B cell (primary cell): ENCODE measurements around the gene CEND1. TPM values are rescaled to one million over a fixed set of nuclear protein-coding genes. Genes with fewer than 3 reads are reported as not detected.

Experiments used
- ATAC-seq: fragments of 200-7000 bp; cut with Tn5 transposase; one replicate; pipeline ENCODE4 v1.10.0; 2021; ENCODE audit warnings: low read depth, mild to moderate bottlenecking, moderate number of reproducible peaks, moderate library complexity
- CTCF ChIA-PET: fragments of 350-600 bp; sonication (Branson Sonifier 250); formaldehyde crosslinking; loops from one replicate; lab custom pipeline; 2021; ENCODE audit warnings: antibody characterized with exemption, inconsistent platforms; lab: Charles Lee
- POLR2A ChIA-PET: fragments of 350-600 bp; sonication (Branson Sonifier 250); formaldehyde crosslinking; loops from one replicate; lab custom pipeline; 2021; ENCODE audit warnings: antibody characterized with exemption; lab: Charles Lee
- DNase-seq: peaks from one replicate; pipeline ENCODE4 v3.0.0; 2013
- H2AFZ ChIP-seq: 2 replicates; pipeline ENCODE4 v1.6.1; 2012; ENCODE audit warnings: mild to moderate bottlenecking, low read depth, low read length; ENCODE audit not compliant: insufficient read depth, poor library complexity, severe bottlenecking
- H3K27ac ChIP-seq, 2 donors: 1 replicate in 1 of 2; 2 replicates in 1 of 2; pipeline ENCODE4 v1.5.1; 2012 to 2013; ENCODE audit warnings: low read length in 2 of 2, mild to moderate bottlenecking in 2 of 2, moderate library complexity in 1 of 2
- H3K27me3 ChIP-seq, 4 experiments: fragments of 200-600 bp in 1 of 4; sonication (generic) in 1 of 4; replicated peaks in 1 of 4; 1 replicate in 2 of 4; 2 replicates in 2 of 4; pipeline versions ENCODE4 v1.6.1 to v1.7.0; 2013 to 2016; ENCODE audit warnings: low read length in 3 of 4, mild to moderate bottlenecking in 2 of 4, mixed read lengths in 1 of 4, moderate library complexity in 1 of 4; ENCODE audit not compliant: insufficient read depth in 4 of 4, control insufficient read depth in 3 of 4; ENCODE audit errors: control extremely low read depth in 1 of 4
- H3K36me3 ChIP-seq, 2 experiments: replicated peaks in 1 of 2; 1 replicate in 1 of 2; 2 replicates in 1 of 2; pipeline versions ENCODE4 v1.6.1 to v1.7.1; 2013; ENCODE audit warnings: low read length in 1 of 2; ENCODE audit not compliant: insufficient read depth in 2 of 2, control insufficient read depth in 1 of 2; ENCODE audit errors: control extremely low read depth in 1 of 2, extremely low read depth in 1 of 2
- H3K4me1 ChIP-seq, 2 donors: fragments of 200-600 bp in 1 of 2; sonication (generic) in 1 of 2; 1 replicate in 1 of 2; 2 replicates in 1 of 2; pipeline versions ENCODE4 v1.5.1 to v1.6.1; 2013 to 2017; ENCODE audit warnings: low read length in 2 of 2; ENCODE audit not compliant: control insufficient read depth in 2 of 2, insufficient read depth in 2 of 2
- H3K4me2 ChIP-seq: replicated peaks from 2 replicates; pipeline ENCODE3; 2012; ENCODE audit warnings: mild to moderate bottlenecking, low read depth, low read length; ENCODE audit not compliant: poor library complexity, severe bottlenecking
- H3K4me3 ChIP-seq, 5 experiments: fragments of 200-600 bp in 1 of 5; sonication (generic) in 1 of 5; 1 replicate in 3 of 5; 2 replicates in 2 of 5; pipeline versions ENCODE4 v1.5.1 to v1.7.0; 2011 to 2016; ENCODE audit warnings: low read length in 4 of 5, mild to moderate bottlenecking in 4 of 5, low read depth in 2 of 5, control low read depth in 1 of 5, moderate library complexity in 1 of 5; ENCODE audit not compliant: insufficient read depth in 1 of 5; ENCODE audit errors: control extremely low read depth in 1 of 5, extremely low read depth in 1 of 5
- H3K79me2 ChIP-seq: fragments of 200-600 bp; sonication (generic); one replicate; pipeline ENCODE4 v1.6.0; 2016; ENCODE audit warnings: low read length; ENCODE audit not compliant: control insufficient read depth, insufficient read depth
- H3K9ac ChIP-seq: fragments of 200-600 bp; sonication (generic); 2 replicates; pipeline ENCODE4 v1.6.1; 2017; ENCODE audit warnings: mild to moderate bottlenecking, low read length, moderate library complexity
- H3K9me3 ChIP-seq, 3 donors: one replicate each; pipeline versions ENCODE4 v1.6.1 to v1.7.1; 2013; ENCODE audit warnings: low read length in 2 of 3; ENCODE audit not compliant: control insufficient read depth in 2 of 3, insufficient read depth in 1 of 3; ENCODE audit errors: control extremely low read depth in 1 of 3
- H4K20me1 ChIP-seq: 2 replicates; pipeline ENCODE4 v1.6.0; 2012; ENCODE audit warnings: mild to moderate bottlenecking, low read length; ENCODE audit not compliant: insufficient read depth, control insufficient read depth, poor library complexity, severe bottlenecking
- H3K27ac Mint-ChIP-seq: one replicate; pipeline ENCODE4 v1.8.0; 2021; ENCODE audit warnings: mixed read lengths
- H3K27me3 Mint-ChIP-seq: one replicate; pipeline ENCODE4 v1.8.0; 2021; ENCODE audit warnings: mixed read lengths
- H3K4me1 Mint-ChIP-seq: one replicate; pipeline ENCODE4 v1.8.0; 2021; ENCODE audit warnings: mixed read lengths
- H3K4me3 Mint-ChIP-seq: one replicate; pipeline ENCODE4 v1.8.0; 2021; ENCODE audit warnings: mixed read lengths
- H3K9me3 Mint-ChIP-seq: one replicate; pipeline ENCODE4 v1.8.0; 2022; ENCODE audit warnings: mixed read lengths; ENCODE audit not compliant: insufficient read depth
- EZH2 ChIP-seq: IDR thresholded peaks from 2 replicates; pipeline ENCODE4 v1.6.1; 2012; ENCODE audit warnings: borderline replicate concordance, low read depth, mild to moderate bottlenecking, moderate library complexity, low read length; ENCODE audit not compliant: insufficient read depth, poor library complexity, severe bottlenecking
- WGBS: methylation state at CpG from one replicate; pipeline ENCODE4 v1.1.5; 2013; ENCODE audit warnings: missing lambda C conversion rate; ENCODE audit not compliant: insufficient coverage; 5-methylcytosine and 5-hydroxymethylcytosine counted together
- intact Hi-C: fragments of 100-400 bp; cut with micrococcal nuclease; formaldehyde crosslinking; loops from one replicate; pipeline ENCODE4 v1.10.0; 2022
- polyA plus RNA-seq: library from polyadenylated mRNA; depleted of rRNA; stranded (reverse); fragments of >200 nt; gene quantifications from 2 replicates; pipeline ENCODE4 v1.2.3, GENCODE V29; 2012
- total RNA-seq, 2 donors: library from RNA; stranded (reverse); fragments of 120-200 nt in 1 of 2; gene quantifications; 1 replicate in 1 of 2; 2 replicates in 1 of 2; pipeline versions ENCODE4 v1.2.3 to v1.2.4, GENCODE V29; 2013 to 2022
- TF ChIP-seq, protein P1 (sequence below): fragments of 200-600 bp; IDR thresholded peaks from one replicate; pipeline ENCODE4 v1.8.0; 2022; ENCODE audit warnings: antibody characterized with exemption, mild to moderate bottlenecking

Gene CEND1
- total and polyA plus RNA-seq, 2 donors (not counting 1 experiment from before 2014, with no cell fraction given) = 0.13 to 0.39 TPM

DNA sequence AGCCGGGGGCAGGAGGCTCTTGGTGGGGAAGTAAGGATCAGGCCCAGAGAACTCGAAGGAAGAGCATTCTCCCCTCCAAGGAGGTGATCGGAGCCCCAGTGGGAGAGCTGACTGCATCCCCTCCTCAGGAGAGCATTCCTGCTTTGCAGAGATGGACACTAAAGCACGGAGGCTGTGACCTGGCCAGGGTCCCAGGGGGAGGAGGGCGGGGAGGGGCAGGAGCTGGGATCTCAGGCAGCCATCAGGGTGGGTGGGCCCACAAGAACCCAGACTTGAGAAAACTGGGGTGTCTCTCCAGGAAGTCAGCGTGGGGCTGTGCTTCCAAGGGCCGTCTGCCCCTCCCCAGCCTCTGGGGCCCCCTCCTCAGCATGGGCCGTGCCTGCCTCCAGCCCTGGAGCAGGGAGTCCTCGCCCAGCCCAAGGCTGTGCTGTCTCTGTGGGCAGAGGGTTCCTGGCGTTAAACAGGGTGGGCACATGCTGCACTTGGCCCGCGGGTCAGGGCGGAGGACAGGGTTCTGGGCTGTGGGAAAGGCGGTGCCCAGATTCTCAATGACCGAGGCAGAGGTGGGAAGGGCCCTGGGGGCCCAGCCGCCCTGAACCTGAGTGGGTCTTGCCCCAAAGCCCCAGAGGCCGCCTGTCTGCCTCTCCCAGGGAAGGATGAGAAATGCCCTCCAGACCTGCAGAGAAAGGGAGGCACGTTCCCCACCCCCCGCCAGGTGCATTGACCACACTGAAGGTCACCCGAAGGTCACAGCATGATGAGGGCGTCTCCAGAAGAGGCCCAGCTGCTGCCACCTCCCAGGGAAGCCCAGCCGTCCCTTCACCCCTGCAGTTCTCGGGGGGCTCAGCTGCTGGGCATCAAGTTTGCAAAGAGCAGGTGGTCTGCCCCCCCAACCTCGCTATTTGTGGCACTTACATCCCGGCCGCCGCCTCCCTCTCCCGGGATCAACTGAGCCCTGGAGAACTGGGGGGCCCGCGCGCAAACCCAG is 643 bp downstream of the CEND1 start:
- POLR2A ChIA-PET = no interaction called here
- peaks cover 4% of the 10 kb centered on the region for H3K4me1 Mint-ChIP-seq
- peak overlapping the region; percentile 16 for H3K4me3 Mint-ChIP-seq
- ATAC-seq (no peak), DNase-seq (no peak)
- Histone ChIP-seq H3K36me3 (peaks cover 0 to 7% of the 10 kb centered on the region in 2 experiments), H3K4me2 (peak overlapping the region; percentile 37), H3K27me3 (peaks cover 0 to 24% (median 5%) of the 10 kb centered on the region in 4 experiments), H3K9me3 (peaks cover 0 to 3% (median 0%) of the 10 kb centered on the region in 3 donors), H3K4me3 (no peak overlapping the region), H2AFZ (no peak overlapping the region), H3K9ac (no peak overlapping the region), H4K20me1 (peaks cover 37% of the 10 kb centered on the region), H3K4me1 (peaks cover 10 to 20% of the 10 kb centered on the region in 2 donors), H3K27ac (no peak overlapping the region), H3K79me2 (peaks cover 8% of the 10 kb centered on the region)
- WGBS = 52% methylated on average over 29 of the region's 31 CpGs
- H3K9me3 Mint-ChIP-seq = no peaks in the 10 kb centered on the region
- TF ChIP-seq, protein P1, sequence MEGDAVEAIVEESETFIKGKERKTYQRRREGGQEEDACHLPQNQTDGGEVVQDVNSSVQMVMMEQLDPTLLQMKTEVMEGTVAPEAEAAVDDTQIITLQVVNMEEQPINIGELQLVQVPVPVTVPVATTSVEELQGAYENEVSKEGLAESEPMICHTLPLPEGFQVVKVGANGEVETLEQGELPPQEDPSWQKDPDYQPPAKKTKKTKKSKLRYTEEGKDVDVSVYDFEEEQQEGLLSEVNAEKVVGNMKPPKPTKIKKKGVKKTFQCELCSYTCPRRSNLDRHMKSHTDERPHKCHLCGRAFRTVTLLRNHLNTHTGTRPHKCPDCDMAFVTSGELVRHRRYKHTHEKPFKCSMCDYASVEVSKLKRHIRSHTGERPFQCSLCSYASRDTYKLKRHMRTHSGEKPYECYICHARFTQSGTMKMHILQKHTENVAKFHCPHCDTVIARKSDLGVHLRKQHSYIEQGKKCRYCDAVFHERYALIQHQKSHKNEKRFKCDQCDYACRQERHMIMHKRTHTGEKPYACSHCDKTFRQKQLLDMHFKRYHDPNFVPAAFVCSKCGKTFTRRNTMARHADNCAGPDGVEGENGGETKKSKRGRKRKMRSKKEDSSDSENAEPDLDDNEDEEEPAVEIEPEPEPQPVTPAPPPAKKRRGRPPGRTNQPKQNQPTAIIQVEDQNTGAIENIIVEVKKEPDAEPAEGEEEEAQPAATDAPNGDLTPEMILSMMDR = no peak
- TF ChIP-seq EZH2 = no peak
- H3K27ac Mint-ChIP-seq = no peak overlapping the region
- CTCF ChIA-PET = no interaction called here
- intact Hi-C loops = no loop called here
- H3K27me3 Mint-ChIP-seq = no peaks in the 10 kb centered on the region
